SH-SY5Y (cell line): ENCODE measurements around the gene CNTN4.

ENCODE experiments used
- GATA2 ChIP-seq: IDR thresholded peaks from 2 replicates; pipeline ENCODE4 v1.6.1; 2011; ENCODE audit warnings: mild to moderate bottlenecking, low read depth, low read length
- GATA3 ChIP-seq: IDR thresholded peaks from 2 replicates; pipeline ENCODE4 v1.6.1; 2011; ENCODE audit warnings: low read depth, mild to moderate bottlenecking, low read length, moderate library complexity

CNTN4 gene

DNA sequence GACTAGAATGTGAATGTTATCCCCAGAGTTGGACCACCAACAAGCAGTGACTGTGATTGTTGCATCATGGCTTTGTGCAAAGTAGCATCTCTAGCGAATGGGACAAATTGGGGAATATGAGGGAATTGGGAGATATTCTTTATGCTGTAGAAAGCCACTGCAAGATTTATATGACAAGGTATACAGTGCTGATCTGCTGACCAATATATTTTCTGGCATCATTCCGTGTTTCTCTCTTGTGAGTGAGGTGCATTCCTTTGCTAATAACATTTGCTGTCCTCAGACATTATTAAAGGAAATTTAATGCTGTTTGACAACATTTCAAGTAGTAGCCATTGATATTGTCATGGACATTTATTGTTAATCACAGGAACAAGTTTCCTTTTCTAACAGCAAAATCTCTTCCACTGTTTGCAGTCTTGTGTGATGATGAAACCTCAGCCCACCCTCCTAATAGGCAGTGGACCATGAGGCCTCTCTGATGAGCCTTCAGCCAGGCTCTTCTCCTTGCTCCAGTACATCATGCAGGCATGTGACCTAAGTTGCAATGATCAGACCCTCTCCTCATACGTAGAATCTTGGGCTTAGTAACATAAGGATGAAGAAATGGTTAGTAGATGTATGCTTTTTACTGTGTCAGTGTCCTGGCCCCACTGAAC lies 16.1 kb downstream of the CNTN4 start:
- TF ChIP-seq GATA3 = no peak
- TF ChIP-seq GATA2 = no peak

DNA sequence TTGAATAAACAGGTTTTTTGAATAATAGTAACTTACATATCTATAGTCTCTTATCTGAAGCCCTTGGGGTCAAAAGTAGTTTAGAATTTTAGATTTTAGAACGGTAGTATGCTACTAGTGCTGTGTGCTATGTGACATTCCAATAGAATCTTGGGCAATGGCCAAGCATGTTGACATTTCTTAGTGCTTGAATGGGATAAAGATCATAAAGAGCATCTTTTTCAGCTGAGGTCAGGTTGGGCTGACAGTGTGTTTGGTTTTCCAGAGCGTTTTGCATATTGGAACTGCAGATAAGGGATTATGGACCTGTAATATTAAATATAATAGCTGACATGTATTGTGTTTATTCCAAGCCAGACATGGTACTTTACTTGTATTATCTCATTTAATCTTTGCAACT lies 32.1 kb downstream of the CNTN4 start:
- no peak for TF ChIP-seq GATA3
- TF ChIP-seq GATA2 = no peak

DNA sequence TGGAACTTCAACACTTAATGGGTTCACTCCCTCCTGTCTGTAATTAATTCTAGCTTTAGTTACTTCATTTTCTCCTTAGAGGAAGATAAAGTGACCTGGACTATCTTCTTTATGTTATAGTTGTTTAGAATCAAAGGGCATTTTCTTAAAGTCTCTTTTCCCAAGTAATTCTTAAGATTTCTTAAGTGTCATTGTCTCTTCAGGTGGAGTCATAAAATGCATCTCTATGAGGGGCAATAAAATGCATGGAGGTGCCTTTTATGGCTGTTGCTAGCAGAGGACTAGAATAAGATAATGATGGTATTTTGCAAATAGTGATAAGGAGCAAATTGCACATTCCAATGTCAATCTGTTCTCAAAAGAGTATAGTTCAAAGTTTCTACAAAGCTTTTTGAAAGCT lies 34.5 kb downstream of the CNTN4 start:
- TF ChIP-seq GATA3 (no peak), GATA2 (no peak)

DNA sequence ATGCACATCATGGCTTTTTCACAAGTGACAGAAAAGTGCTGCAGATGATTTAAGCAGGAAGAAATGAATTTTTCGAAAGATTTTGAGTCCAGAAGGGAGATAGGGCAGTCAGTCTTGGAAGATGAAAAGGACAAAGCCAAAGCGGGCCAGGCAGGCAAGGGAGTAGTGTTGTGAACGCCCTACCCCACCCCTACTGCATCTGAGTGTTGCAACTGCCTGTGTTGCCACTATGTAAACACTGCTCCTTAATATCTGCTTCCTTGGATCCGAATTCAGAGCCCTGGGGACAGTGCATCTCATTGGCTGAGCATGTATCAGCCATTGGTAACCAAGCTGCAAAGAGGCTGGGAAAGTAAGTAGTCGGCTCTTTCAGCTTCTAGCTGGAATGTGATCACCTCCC lies 39.0 kb downstream of the CNTN4 start:
- no peak for TF ChIP-seq GATA3

DNA sequence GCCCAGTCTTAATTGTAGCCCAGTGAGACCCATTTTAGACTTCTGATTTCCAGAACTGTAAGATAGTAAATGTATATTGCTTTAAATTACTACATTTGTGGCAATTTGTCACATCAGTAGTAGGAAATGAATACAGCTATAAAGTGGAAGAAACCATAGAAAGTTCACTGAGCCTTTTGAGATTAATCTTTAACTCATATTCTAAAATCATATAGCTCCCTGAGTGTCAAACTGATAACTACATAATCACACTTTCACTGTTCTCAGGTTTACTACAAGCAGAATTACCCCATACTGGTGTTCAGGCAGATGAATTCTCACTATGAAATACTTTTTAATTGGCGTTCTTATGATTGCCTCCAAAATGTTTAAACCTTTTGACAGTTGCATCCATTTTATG lies 42.8 kb downstream of the CNTN4 start:
- TF ChIP-seq GATA3 (no peak), GATA2 (no peak)

DNA sequence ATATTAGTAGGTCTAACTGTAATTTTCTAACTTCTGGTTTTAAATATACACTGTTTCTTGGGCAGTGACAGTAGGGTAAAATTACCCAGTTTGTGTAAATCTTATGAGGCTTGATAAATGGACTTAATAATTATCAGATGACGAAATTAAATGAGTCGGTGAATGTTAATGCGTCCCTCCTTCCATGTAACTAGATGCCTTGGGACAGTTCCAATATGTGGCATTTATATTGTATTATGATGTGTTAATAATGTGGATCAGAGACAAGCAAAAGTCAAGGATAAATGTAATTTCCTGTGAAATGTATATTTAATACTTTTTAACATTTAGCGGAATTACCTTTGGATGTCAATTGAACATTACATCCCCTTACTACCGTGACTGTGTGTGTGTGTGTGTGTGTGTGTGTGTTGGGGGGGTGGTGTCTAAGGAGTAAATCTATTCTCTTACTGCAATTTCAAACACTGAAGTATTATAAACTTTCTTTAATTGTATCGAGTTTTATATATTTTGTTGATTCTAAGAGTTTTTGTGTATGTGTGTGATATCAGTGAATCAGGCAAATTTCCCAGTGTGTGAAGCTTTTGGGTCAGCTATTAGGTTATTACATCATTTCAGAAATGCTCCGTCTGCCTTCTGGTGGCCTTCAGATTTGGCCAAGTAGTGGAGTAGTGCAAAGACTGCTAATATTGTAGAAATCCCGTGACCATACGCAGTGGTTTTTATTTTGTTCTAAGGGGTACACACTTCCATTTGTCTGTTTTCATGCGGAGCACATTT lies 50.1 kb downstream of the CNTN4 start:
- no peak for TF ChIP-seq GATA3
- TF ChIP-seq GATA2 = no peak

DNA sequence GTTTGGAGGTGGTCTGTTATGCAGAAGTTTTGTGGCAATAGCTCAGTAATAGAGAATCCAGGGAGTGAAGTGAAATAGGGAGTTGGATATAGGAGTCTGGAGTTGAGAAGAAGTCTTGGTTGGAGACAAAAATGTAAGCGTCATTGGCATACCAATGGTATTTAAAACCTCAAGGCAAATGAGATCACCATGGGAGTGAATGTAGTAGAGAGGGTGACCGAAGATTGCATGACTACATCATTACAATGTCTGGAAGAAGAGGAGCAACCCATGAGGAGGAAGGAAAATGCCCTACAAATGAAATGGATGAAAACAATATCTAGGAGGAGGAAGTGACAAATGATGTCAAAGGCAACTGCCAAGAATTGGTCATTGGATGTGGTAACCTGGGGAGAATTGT lies 54.4 kb downstream of the CNTN4 start:
- TF ChIP-seq GATA3 = no peak
- no peak for TF ChIP-seq GATA2

DNA sequence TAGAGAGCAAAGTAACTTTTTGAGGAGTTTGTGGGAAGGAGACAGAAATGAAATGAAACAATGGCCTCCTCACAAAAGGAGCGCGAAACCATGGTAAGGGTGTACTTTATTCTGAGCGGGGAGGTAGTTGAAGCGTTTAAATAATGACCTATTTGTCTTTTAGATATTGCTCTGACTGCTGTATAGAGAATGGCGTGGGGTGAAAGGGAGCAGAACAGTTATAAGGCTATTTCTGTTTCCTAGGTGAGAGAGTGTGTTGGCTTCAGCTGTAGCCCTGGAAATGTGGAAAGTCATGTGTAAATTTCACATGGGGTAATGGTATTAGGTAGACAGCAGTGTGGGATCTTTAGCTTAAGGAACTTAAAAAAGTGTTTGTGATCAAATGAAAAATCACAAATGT lies 54.9 kb downstream of the CNTN4 start:
- no peak for TF ChIP-seq GATA3
- TF ChIP-seq GATA2 = no peak

DNA sequence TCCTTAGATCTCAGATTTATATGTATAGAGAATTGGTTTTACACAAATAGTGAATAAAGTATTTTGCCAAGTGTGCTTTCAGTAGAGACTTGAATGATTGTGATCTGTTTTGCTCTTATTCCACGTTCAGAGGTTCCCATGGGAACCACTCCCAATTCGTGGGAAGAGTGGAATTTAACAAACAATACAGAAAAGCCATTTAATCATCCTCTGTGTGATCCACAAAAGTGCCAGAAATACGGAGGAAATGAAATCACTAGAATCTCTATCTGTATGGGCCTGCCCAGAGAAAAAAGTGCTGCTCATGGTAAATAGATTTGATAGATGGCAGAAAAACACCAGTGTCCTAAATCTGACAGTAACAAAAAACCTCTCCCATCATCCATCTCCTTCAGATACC lies 56.0 kb downstream of the CNTN4 start:
- TF ChIP-seq GATA3 = no peak
- peak; percentile 21; the same call in 1 of the 2 replicates for TF ChIP-seq GATA2

DNA sequence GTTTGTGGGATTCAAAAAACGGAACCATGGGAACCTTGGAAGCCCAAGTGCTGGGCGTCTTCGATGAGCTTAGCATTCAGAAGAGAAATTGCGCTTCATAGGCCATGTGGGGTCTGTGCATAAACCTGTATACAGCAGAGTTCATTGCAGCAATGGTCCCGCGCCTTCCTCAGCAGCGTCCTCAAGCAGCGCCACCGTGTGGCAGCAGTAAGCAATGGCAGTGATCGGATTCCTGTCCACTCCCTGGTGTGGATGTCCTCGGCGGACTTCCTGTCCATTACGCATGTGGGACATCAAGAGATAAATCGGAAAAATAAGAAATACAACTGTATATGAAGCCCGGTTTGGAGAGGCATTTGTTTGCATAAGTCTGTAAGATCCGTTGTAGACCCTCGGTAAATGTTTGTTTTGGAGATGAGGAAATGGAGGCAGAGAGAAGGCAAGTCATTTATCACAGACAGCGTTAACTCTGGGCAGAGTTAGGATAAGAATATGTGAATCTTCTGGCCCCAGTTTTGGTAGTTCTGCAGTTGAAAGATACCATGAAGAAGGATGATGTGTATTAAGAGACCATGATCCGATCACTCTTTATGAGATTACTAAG lies 57.7 kb downstream of the CNTN4 start:
- no peak for TF ChIP-seq GATA2
- TF ChIP-seq GATA3 = no peak

DNA sequence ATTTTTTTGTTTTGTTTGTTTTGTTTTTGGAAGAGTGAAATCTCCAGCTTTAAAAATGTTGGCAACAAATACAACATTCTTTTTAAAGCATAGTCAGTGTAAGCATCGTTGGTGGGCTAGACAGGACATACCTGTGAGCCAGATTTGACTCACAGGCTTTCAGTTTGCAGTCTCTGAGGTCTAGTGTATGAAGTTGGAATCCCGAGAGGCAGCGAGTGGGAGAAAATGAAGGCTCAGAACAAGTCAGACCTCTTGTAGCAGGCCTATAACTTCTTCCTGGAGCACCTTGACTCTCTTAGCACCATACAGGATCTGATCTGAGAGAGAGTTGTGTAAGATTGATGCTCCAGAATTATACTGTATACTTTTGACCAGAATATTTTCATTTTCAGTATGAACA lies 60.2 kb downstream of the CNTN4 start:
- TF ChIP-seq GATA3 (no peak), GATA2 (no peak)

DNA sequence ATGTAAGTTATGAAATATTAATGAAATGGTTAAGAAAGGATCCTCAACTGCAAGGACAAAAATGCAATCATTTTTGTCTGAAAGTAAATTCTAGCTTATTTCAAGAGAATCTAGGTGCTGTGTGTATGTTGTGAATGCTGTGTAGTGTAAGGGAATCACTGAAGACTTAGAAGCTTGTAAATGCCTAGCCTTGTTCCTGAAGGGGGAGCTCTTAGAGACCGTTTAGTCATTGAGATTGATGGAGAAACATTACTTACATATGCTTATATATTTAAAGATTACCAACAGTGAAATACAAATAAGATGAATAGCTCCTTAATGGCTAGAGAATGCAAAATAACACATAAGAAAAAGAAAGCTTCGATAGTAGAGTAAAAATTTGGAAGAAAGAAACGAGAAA lies 67.9 kb downstream of the CNTN4 start:
- TF ChIP-seq GATA2 (no peak), GATA3 (no peak)

DNA sequence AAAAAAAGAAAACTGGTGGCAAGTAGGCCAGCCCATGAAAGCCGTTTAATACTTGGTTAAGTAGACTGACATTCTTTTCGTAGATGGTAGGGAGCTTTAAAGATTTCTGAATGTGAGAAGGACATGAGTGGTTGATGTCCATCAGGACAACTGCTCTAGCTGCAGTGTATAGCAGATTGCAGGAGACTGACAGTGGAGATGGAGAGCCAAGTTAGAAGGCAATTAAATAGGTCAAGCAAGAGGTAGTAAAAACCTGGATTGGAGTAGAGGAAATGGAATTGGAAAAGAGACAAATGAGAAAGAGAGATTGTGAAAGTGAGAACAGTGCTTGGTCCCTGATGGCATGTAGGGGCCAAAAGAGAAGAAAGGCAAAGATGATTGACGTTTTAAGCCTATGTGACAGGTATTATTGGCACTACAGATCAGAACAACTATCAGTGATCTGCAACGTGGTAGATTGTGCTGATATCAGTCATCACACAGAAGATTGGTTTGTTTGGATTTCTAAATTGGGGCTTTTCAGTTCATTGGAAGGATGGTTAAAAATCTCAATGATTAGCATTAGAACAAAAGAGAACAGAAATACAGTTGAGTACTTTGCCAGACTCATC lies 74.0 kb downstream of the CNTN4 start:
- no peak for TF ChIP-seq GATA2
- TF ChIP-seq GATA3 = no peak

DNA sequence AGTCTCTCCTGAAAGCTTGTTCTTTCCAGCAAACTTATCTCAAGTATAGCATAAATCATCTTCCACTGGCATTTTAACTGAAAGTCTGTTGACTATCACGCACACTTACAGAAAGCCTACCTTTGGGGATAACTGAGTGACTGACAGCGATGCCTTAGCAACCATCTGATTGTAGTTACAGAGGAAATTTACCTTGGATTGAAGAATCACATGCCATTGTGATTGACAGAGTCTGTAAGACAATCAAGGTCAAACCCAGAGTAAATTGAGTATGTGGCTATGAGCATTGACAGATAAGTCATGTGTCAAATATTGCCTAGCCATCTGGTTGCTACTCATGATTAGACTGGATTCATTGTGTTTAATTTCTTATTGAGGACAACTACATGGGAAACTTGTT lies 82.0 kb downstream of the CNTN4 start:
- no peak for TF ChIP-seq GATA2
- TF ChIP-seq GATA3 = no peak

DNA sequence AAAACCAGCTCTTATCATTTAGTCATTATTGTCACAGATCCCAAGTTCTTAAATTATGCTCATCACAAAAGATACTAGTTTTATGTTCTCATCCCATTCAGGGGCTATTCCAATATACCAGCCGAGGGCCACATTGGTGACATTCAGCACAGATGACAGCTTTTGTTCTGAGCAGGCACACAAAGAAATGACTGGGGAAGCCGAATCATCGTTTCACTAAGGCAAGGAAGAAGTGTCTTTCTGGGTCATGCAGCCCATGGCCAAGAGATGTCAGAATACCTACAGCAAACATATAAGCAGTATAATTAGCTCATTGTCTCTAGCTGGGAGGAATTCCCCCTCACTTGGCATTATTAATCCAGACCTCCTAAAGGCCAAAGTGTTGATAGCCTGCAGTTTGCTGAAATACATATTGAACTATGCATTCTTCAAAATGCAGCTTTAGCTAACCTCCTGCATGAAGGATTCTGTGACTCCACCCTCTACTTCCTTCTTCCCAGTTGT lies 100.2 kb downstream of the CNTN4 start:
- TF ChIP-seq GATA3 (no peak), GATA2 (no peak)

DNA sequence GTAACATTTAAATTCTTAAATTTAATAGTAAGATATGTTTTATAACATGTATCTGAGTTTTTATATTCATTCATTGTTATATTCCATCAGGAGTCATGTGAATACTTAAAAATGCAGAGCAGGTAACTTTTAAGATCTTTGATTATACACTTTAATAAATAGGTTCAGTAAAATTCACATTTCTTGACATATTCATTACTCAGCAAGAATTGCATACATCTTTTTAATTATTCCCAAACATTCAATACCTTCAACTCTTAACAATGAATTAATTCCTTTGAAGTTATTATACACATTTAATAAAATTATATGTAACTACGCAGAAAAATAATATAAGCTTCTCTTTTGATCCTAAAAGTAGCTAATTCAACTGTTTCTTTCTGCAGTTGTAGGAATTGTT lies 105.4 kb downstream of the CNTN4 start:
- TF ChIP-seq GATA2 = no peak
- no peak for TF ChIP-seq GATA3
